Measurements from ENCODE around the gene SIPA1L3.

DNA sequence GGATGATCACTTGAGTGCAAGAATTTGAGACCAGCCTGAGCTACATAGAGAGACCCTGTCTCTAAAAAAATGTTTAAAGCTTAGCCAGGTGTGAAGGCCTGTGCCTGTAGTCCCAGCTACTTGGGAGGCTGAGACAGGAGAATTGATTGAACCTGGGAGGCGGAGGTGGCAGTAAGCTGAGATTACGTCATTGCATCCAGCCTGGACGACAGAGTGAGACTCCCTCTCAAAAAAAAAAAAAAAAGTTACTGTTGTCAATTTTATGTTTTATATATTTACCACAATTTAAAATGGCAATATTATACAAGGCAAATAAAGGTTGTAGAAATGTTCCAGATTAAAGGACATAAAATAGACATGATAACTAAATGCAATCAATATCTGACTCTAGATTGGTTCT, 29.9 kb upstream of the SIPA1L3 start:
- TF ChIP-seq POLR2A (IDR thresholded peaks at IDR 0.05) (no peak), CTCF (IDR thresholded peaks at IDR 0.05) (no peak)

Data from lower leg skin (tissue), 3 donors.